Left lung (tissue), 10 donors: ENCODE data around the gene IARS2. TPM values are rescaled to one million over a fixed set of nuclear protein-coding genes. Genes with fewer than 3 reads are reported as not detected.

Experiments used
- ATAC-seq: fragments of 200-7000 bp; cut with Tn5 transposase; one replicate; pipeline ENCODE4 v1.9.1; 2020; ENCODE audit warnings: moderate library complexity
- DNase-seq, 4 donors: peaks; one replicate each; pipeline ENCODE4 v3.0.0-alpha.2; 2013 to 2020
- H3K27ac ChIP-seq, 2 donors: fragments of 200-600 bp; sonication (generic) in 1 of 2; one replicate each; pipeline versions ENCODE4 v1.5.0 to v1.8.0; 2020 to 2021
- H3K27me3 ChIP-seq, 2 donors: fragments of 200-600 bp; sonication (generic) in 1 of 2; one replicate each; pipeline versions ENCODE4 v1.5.0 to v1.8.0; 2020 to 2021
- H3K36me3 ChIP-seq, 2 donors: fragments of 200-600 bp; sonication (generic) in 1 of 2; one replicate each; pipeline versions ENCODE4 v1.5.0 to v1.8.0; 2020 to 2021
- H3K4me1 ChIP-seq, 2 donors: fragments of 200-600 bp; one replicate each; pipeline ENCODE4 v1.8.0; 2021
- H3K4me3 ChIP-seq, 2 donors: fragments of 200-600 bp; sonication (generic) in 1 of 2; one replicate each; pipeline versions ENCODE4 v1.5.0 to v1.8.0; 2020 to 2021; ENCODE audit warnings: mild to moderate bottlenecking in 1 of 2
- H3K9me3 ChIP-seq, 2 donors: fragments of 200-600 bp; sonication (generic) in 1 of 2; one replicate each; pipeline versions ENCODE4 v1.5.0 to v1.8.0; 2020 to 2021
- CTCF ChIP-seq, 2 donors: fragments of 200-600 bp; sonication (generic) in 1 of 2; IDR thresholded peaks; one replicate each; pipeline versions ENCODE4 v1.5.0 to v1.8.0; 2021; ENCODE audit warnings: antibody characterized with exemption in 2 of 2
- intact Hi-C, 2 donors: fragments of 100-400 bp; cut with DNase I; formaldehyde crosslinking; loops; one replicate each; pipeline versions ENCODE4 v1.11.2 to v1.14.2; 2022
- polyA plus RNA-seq, 6 donors: library from polyadenylated mRNA; unstranded; fragments of 120-200 nt; gene quantifications; one replicate each; pipeline ENCODE4 v1.2.1, GENCODE V29; 2013; ENCODE audit not compliant: insufficient read length in 6 of 6
- total RNA-seq, 2 donors: library from RNA; stranded (reverse); fragmentation: NEBNext Ultra II Directional; extraction: Animal tissue kit (Norgen Biotek cat#: 25700); gene quantifications; one replicate each; pipeline ENCODE4 v1.2.1, GENCODE V29; 2021
- donor health status: DM: no; HTN: yes; CAD: no.
- donor health status: DM: no; HTN: no; CAD: no.

IARS2 gene
- total and polyA plus RNA-seq, 8 donors = 60.3 to 86.3 (median 72.9) TPM

- ATAC-seq (peak; percentile 53), DNase-seq (no peak)
- H3K4me1 ChIP-seq = peaks cover 0 to 3% of the 10 kb centered on the region in 2 donors
- no peaks in the 10 kb centered on the region for H3K9me3 ChIP-seq
- no peak overlapping the region for H3K4me3 ChIP-seq
- H3K27me3 ChIP-seq = no peaks in the 10 kb centered on the region
- H3K36me3 ChIP-seq = peaks cover 0 to 88% of the 10 kb centered on the region in 2 donors
- H3K27ac ChIP-seq = no peak overlapping the region
- intact Hi-C loops = no loop called here
- TF ChIP-seq CTCF (IDR thresholded peaks at IDR 0.05) = peak; percentile 43 to 47
Measured at GRCh38 chr1:220113136-220113695, 19.3 kb downstream of the IARS2 start.

- peaks cover 0 to 36% of the 10 kb centered on the region in 2 donors for H3K36me3 ChIP-seq
- no peaks in the 10 kb centered on the region for H3K9me3 ChIP-seq
- ATAC-seq = no peak
- no peak overlapping the region for H3K4me3 ChIP-seq
- H3K27ac ChIP-seq = no peak overlapping the region
- no peak for DNase-seq
- H3K27me3 ChIP-seq = no peaks in the 10 kb centered on the region
- no peaks in the 10 kb centered on the region for H3K4me1 ChIP-seq
- no peak for TF ChIP-seq CTCF (IDR thresholded peaks at IDR 0.05)
- intact Hi-C loops = no loop called here
Measured at GRCh38 chr1:220119043-220119512, 25.1 kb downstream of the IARS2 start.

GRCh38 chr1:220121791-220122530 is 28.0 kb downstream of the IARS2 start:
- no peak for ATAC-seq

GRCh38 chr1:220123066-220123465 is 29.1 kb downstream of the IARS2 start:
- intact Hi-C loops = no loop called here
- H3K27me3 ChIP-seq = no peaks in the 10 kb centered on the region
- H3K36me3 ChIP-seq = peaks cover 0 to 29% of the 10 kb centered on the region in 2 donors
- no peak for TF ChIP-seq CTCF (IDR thresholded peaks at IDR 0.05)
- H3K27ac ChIP-seq = no peak overlapping the region
- DNase-seq (no peak), ATAC-seq (no peak)
- H3K9me3 ChIP-seq = no peaks in the 10 kb centered on the region
- H3K4me3 ChIP-seq = no peak overlapping the region
- H3K4me1 ChIP-seq = no peaks in the 10 kb centered on the region

More at GRCh38 chr1:220121791-220122530, 28.0 kb downstream of the IARS2 start:
- Histone ChIP-seq H3K4me3 (no peak overlapping the region), H3K9me3 (no peaks in the 10 kb centered on the region), H3K4me1 (no peaks in the 10 kb centered on the region), H3K27me3 (no peaks in the 10 kb centered on the region), H3K27ac (no peak overlapping the region), H3K36me3 (peaks cover 0 to 25% of the 10 kb centered on the region in 2 donors)
- intact Hi-C loops = no loop called here
- no peak for DNase-seq
- no peak for TF ChIP-seq CTCF (IDR thresholded peaks at IDR 0.05)

- TF ChIP-seq CTCF (IDR thresholded peaks at IDR 0.05) = peak in 1 of 2 donors; percentile 11
- no peak overlapping the region for H3K4me3 ChIP-seq
- H3K27me3 ChIP-seq = no peaks in the 10 kb centered on the region
- no peaks in the 10 kb centered on the region for H3K9me3 ChIP-seq
- DNase-seq = no peak
- H3K4me1 ChIP-seq = no peaks in the 10 kb centered on the region
- no peak for ATAC-seq
- intact Hi-C loops = no loop called here
- no peak overlapping the region for H3K27ac ChIP-seq
- H3K36me3 ChIP-seq = peaks cover 0 to 36% of the 10 kb centered on the region in 2 donors
Measured at GRCh38 chr1:220123889-220124288, 30.0 kb downstream of the IARS2 start.
